Activated naive CD4-positive, alpha-beta T cell treated with anti-CD3 and anti-CD28 coated beads, Interleukin-2, amount 50 U/mL, for 16 hours (primary cell): ENCODE measurements around the gene BCL2A1.
"Not testable (repeated sequence)": the region's sequence is repeated elsewhere in the genome, so short reads cannot be mapped to it uniquely, and the experiment has no call there.

Source experiments
- DNase-seq: peaks from one replicate; pipeline ENCODE4 v3.0.0-alpha.2; 2020

BCL2A1 gene

GRCh38 chr15:79988448-79989117 is 17.6 kb upstream of the BCL2A1 start:
- DNase-seq = no peak

- no peak for DNase-seq
Measured at GRCh38 chr15:79987969-79988368, 17.0 kb upstream of the BCL2A1 start.

GRCh38 chr15:79987569-79987955 is 16.6 kb upstream of the BCL2A1 start:
- no peak for DNase-seq

- no peak for DNase-seq
Measured at GRCh38 chr15:79981831-79982455, 10.9 kb upstream of the BCL2A1 start.

- DNase-seq = no peak
Measured at GRCh38 chr15:79978655-79979514, 7.9 kb upstream of the BCL2A1 start.

- DNase-seq = no peak
Measured at GRCh38 chr15:79978260-79978654, 7.3 kb upstream of the BCL2A1 start.

- no peak for DNase-seq
Measured at GRCh38 chr15:79977431-79978054, 6.5 kb upstream of the BCL2A1 start.

- DNase-seq = no peak
Measured at GRCh38 chr15:79973456-79974195, 2.6 kb upstream of the BCL2A1 start.

GRCh38 chr15:79972863-79973262 is 1.9 kb upstream of the BCL2A1 start:
- DNase-seq = no peak

- DNase-seq = no peak
Measured at GRCh38 chr15:79970181-79970580, 815 bp downstream of the BCL2A1 start.

- no peak for DNase-seq
Measured at GRCh38 chr15:79969146-79969545, 1.9 kb downstream of the BCL2A1 start.

GRCh38 chr15:79967298-79968182 is 3.5 kb downstream of the BCL2A1 start:
- peak; percentile 24 for DNase-seq

- DNase-seq = no peak
Measured at GRCh38 chr15:79966634-79967297, 4.2 kb downstream of the BCL2A1 start.

GRCh38 chr15:79965846-79966630 is 5.0 kb downstream of the BCL2A1 start:
- no peak for DNase-seq

- no peak for DNase-seq
Measured at GRCh38 chr15:79964232-79964805, 6.7 kb downstream of the BCL2A1 start.

- not testable (repeated sequence) for DNase-seq
Measured at GRCh38 chr15:79962921-79963320, 8.1 kb downstream of the BCL2A1 start.

GRCh38 chr15:79962178-79962577 is 8.8 kb downstream of the BCL2A1 start:
- no peak for DNase-seq

GRCh38 chr15:79960502-79961212 is 10.3 kb downstream of the BCL2A1 start:
- DNase-seq = no peak

GRCh38 chr15:79957741-79958140 is 13.3 kb downstream of the BCL2A1 start:
- DNase-seq = no peak
